Measurements from ENCODE around the gene CPVL. TPM values are rescaled to one million over a fixed set of nuclear protein-coding genes. Genes with fewer than 3 reads are reported as not detected.

The CPVL gene
- total RNA-seq, 2 experiments from 2014 or later: not detected

GRCh38 chr7:29090836-29091601, 55.3 kb downstream of the CPVL start:
- Histone ChIP-seq H4K20me1 (ENCODE audit: insufficient read depth, low read length) (no peaks in the 10 kb centered on the region), H3K4me1 (ENCODE audit: insufficient read depth, low read length, poor library complexity, severe bottlenecking) (no peaks in the 10 kb centered on the region), H3K9me2 (ENCODE audit: insufficient read depth, low read length) (no peaks in the 10 kb centered on the region), H3K9me3 (ENCODE audit: low read length) (no peaks in the 10 kb centered on the region), H3K36me3 (ENCODE audit: insufficient read depth, low read length) (no peaks in the 10 kb centered on the region), H2AFZ (ENCODE audit: low read length) (no peak overlapping the region), H3K4me3 (ENCODE audit: low read depth, low read length, poor library complexity, severe bottlenecking) (no peak overlapping the region), H3K4me2 (ENCODE audit: low read length) (no peak overlapping the region), H3K27ac (ENCODE audit: low read depth, low read length, poor library complexity, severe bottlenecking) (no peak overlapping the region), H3K79me2 (ENCODE audit: insufficient read depth, low read depth, low read length) (no peaks in the 10 kb centered on the region)
- ChIA-PET POLR2A (interaction anchor here (0.6 kb wide), 3 partner anchors 220 to 860 kb away, joined by 3 to 6 read pairs (median 4); no protein-coding TSS in a partner anchor), CTCF (ENCODE audit: unreplicated experiment) (interaction anchor here (0.6 to 0.9 kb wide), 2 partner anchors 10 to 109 kb away, joined by 6 to 18 read pairs; no protein-coding TSS in a partner anchor)
- TF ChIP-seq EZH2phosphoT487 (IDR thresholded peaks at IDR 0.05; ENCODE audit: borderline replicate concordance, low read depth, low read length): no peak
- TF ChIP-seq CTCF (conservative IDR thresholded peaks at IDR 0.05; ENCODE audit: low read length): no peak
- intact Hi-C loops (cut with micrococcal nuclease; ENCODE audit: unreplicated experiment): no loop called here
- BruUV-seq (replicated peaks): no TSS peak
- DNase-seq (ENCODE audit: low spot score): no peak

- no peaks in the 10 kb centered on the region for H3K36me3 ChIP-seq (ENCODE audit: insufficient read depth, low read length)
- intact Hi-C loops (cut with micrococcal nuclease; ENCODE audit: unreplicated experiment): no loop called here
- CTCF ChIA-PET (ENCODE audit: unreplicated experiment): interaction anchor here (0.9 kb wide), 1 partner anchor 9 kb away, joined by 18 read pairs; no protein-coding TSS in a partner anchor
- no peak for TF ChIP-seq EZH2phosphoT487 (IDR thresholded peaks at IDR 0.05; ENCODE audit: borderline replicate concordance, low read depth, low read length)
- TF ChIP-seq CTCF (conservative IDR thresholded peaks at IDR 0.05; ENCODE audit: low read length): no peak
- POLR2A ChIA-PET: interaction anchor here (0.6 kb wide), 1 partner anchor 219 kb away, joined by 3 read pairs; no protein-coding TSS in a partner anchor
- no peaks in the 10 kb centered on the region for H3K9me3 ChIP-seq (ENCODE audit: low read length)
- no peaks in the 10 kb centered on the region for H3K4me1 ChIP-seq (ENCODE audit: insufficient read depth, low read length, poor library complexity, severe bottlenecking)
- no peak overlapping the region for H3K4me3 ChIP-seq (ENCODE audit: low read depth, low read length, poor library complexity, severe bottlenecking)
- H3K79me2 ChIP-seq (ENCODE audit: insufficient read depth, low read depth, low read length): no peaks in the 10 kb centered on the region
- no peaks in the 10 kb centered on the region for H4K20me1 ChIP-seq (ENCODE audit: insufficient read depth, low read length)
- H3K9me2 ChIP-seq (ENCODE audit: insufficient read depth, low read length): no peaks in the 10 kb centered on the region
- no peak overlapping the region for H3K4me2 ChIP-seq (ENCODE audit: low read length)
- no peak overlapping the region for H3K27ac ChIP-seq (ENCODE audit: low read depth, low read length, poor library complexity, severe bottlenecking)
- no peak for DNase-seq (ENCODE audit: low spot score)
- BruUV-seq (replicated peaks): no TSS peak
- H2AFZ ChIP-seq (ENCODE audit: low read length): no peak overlapping the region
Observed at GRCh38 chr7:29090151-29090805, 56.1 kb downstream of the CPVL start.

GRCh38 chr7:29087840-29088170, 58.5 kb downstream of the CPVL start:
- Histone ChIP-seq H3K27ac (ENCODE audit: low read depth, low read length, poor library complexity, severe bottlenecking) (no peak overlapping the region), H4K20me1 (ENCODE audit: insufficient read depth, low read length) (no peaks in the 10 kb centered on the region), H3K79me2 (ENCODE audit: insufficient read depth, low read depth, low read length) (no peaks in the 10 kb centered on the region), H3K9me2 (ENCODE audit: insufficient read depth, low read length) (no peaks in the 10 kb centered on the region), H2AFZ (ENCODE audit: low read length) (no peak overlapping the region), H3K36me3 (ENCODE audit: insufficient read depth, low read length) (no peaks in the 10 kb centered on the region), H3K9me3 (ENCODE audit: low read length) (no peaks in the 10 kb centered on the region), H3K4me2 (ENCODE audit: low read length) (no peak overlapping the region), H3K4me3 (ENCODE audit: low read depth, low read length, poor library complexity, severe bottlenecking) (no peak overlapping the region), H3K4me1 (ENCODE audit: insufficient read depth, low read length, poor library complexity, severe bottlenecking) (no peaks in the 10 kb centered on the region)
- CTCF ChIA-PET (ENCODE audit: unreplicated experiment): no interaction called here
- intact Hi-C loops (cut with micrococcal nuclease; ENCODE audit: unreplicated experiment): no loop called here
- POLR2A ChIA-PET: interaction anchor here (0.7 to 1.5 kb wide), 2 partner anchors 11 to 70 kb away, joined by 5 to 6 read pairs; no protein-coding TSS in a partner anchor
- no peak for DNase-seq (ENCODE audit: low spot score)
- BruUV-seq (replicated peaks): no TSS peak
- no peak for TF ChIP-seq CTCF (conservative IDR thresholded peaks at IDR 0.05; ENCODE audit: low read length)
- TF ChIP-seq EZH2phosphoT487 (IDR thresholded peaks at IDR 0.05; ENCODE audit: borderline replicate concordance, low read depth, low read length): no peak
